Neural cell (in vitro differentiated cells): ENCODE data around the gene PKN1. TPM values are rescaled to one million over a fixed set of nuclear protein-coding genes. Genes with fewer than 3 reads are reported as not detected.

Source experiments
- H2AFZ ChIP-seq: fragments of 200-600, 300-800 bp; sonication (generic), shearing (Covaris generic); 2 replicates; pipeline ENCODE4 v1.6.0; 2014; ENCODE audit warnings: low read depth, mild to moderate bottlenecking, antibody characterized with exemption, low read length, moderate library complexity
- H3F3A ChIP-seq: fragments of 200-600 bp; shearing (Covaris generic); 2 replicates; pipeline ENCODE4 v1.6.1; 2016; ENCODE audit warnings: mild to moderate bottlenecking, moderate library complexity, mixed read lengths, antibody characterized with exemption, low read length; ENCODE audit not compliant: insufficient read depth, poor library complexity, severe bottlenecking
- H3K27ac ChIP-seq: fragments of 200-600, 300-800 bp; sonication (generic), shearing (Covaris generic); 2 replicates; pipeline ENCODE4 v1.5.1; 2014; ENCODE audit warnings: mild to moderate bottlenecking, low read length, moderate library complexity
- H3K27me3 ChIP-seq: fragments of 300-800, 200-600 bp; sonication (generic), shearing (Covaris generic); 2 replicates; pipeline ENCODE4 v1.6.0; 2014; ENCODE audit warnings: mild to moderate bottlenecking, low read depth, low read length, moderate library complexity; ENCODE audit not compliant: insufficient read depth
- H3K36me3 ChIP-seq: fragments of 300-800, 200-600 bp; sonication (generic), shearing (Covaris generic); 2 replicates; pipeline ENCODE4 v1.5.1; 2014; ENCODE audit warnings: mild to moderate bottlenecking, antibody characterized with exemption, low read length, moderate library complexity; ENCODE audit not compliant: insufficient read depth
- H3K4me2 ChIP-seq: fragments of 300-800, 200-600 bp; sonication (generic), shearing (Covaris generic); 2 replicates; pipeline ENCODE4 v1.6.0; 2014; ENCODE audit warnings: mild to moderate bottlenecking, low read length
- H3K4me3 ChIP-seq: fragments of 300-800, 200-600 bp; sonication (generic), shearing (Covaris generic); 2 replicates; pipeline ENCODE4 v1.5.1; 2014; ENCODE audit warnings: mild to moderate bottlenecking, low read length, moderate library complexity
- H3K79me2 ChIP-seq: fragments of 200-600 bp; shearing (Covaris generic); replicated peaks from 2 replicates; pipeline ENCODE4 v1.6.0; 2014; ENCODE audit warnings: mild to moderate bottlenecking, low read length, moderate library complexity; ENCODE audit not compliant: insufficient read depth
- H3K9ac ChIP-seq: fragments of 300-800, 200-600 bp; sonication (generic), shearing (Covaris generic); 2 replicates; pipeline ENCODE4 v1.6.1; 2016; ENCODE audit warnings: mild to moderate bottlenecking, low read length, mixed read lengths
- H3K9me2 ChIP-seq: fragments of 200-600 bp; shearing (Covaris generic); 2 replicates; pipeline ENCODE4 v1.6.1; 2016; ENCODE audit warnings: mild to moderate bottlenecking, low read length, mixed read lengths; ENCODE audit not compliant: insufficient read depth
- H3K9me3 ChIP-seq: fragments of 200-600, 300-800 bp; sonication (generic), shearing (Covaris generic); 2 replicates; pipeline ENCODE4 v1.6.1; 2016; ENCODE audit warnings: mild to moderate bottlenecking, mixed run types, low read length, moderate library complexity, mixed read lengths
- H4K20me1 ChIP-seq: fragments of 200-600 bp; shearing (Covaris generic); 2 replicates; pipeline ENCODE4 v1.6.1; 2016; ENCODE audit warnings: mild to moderate bottlenecking, mixed run types; ENCODE audit not compliant: insufficient read depth
- EP300 ChIP-seq: fragments of 450-650 bp; conservative IDR thresholded peaks from 2 replicates; pipeline ENCODE4 v1.6.1; 2014; ENCODE audit warnings: antibody characterized with exemption, mild to moderate bottlenecking, moderate library complexity; ENCODE audit not compliant: poor library complexity, severe bottlenecking
- EZH2 ChIP-seq: fragments of 200-600, 300-800 bp; shearing (Covaris generic), sonication (generic); IDR thresholded peaks from 2 replicates; pipeline ENCODE4 v1.6.1; 2014; ENCODE audit warnings: antibody characterized with exemption, low read length, borderline replicate concordance, mild to moderate bottlenecking; ENCODE audit not compliant: insufficient read depth, poor library complexity, severe bottlenecking
- MXI1 ChIP-seq: fragments of 450-650 bp; conservative IDR thresholded peaks from 2 replicates; pipeline ENCODE4 v1.6.1; 2014; ENCODE audit warnings: antibody characterized with exemption, mild to moderate bottlenecking; ENCODE audit not compliant: poor library complexity, severe bottlenecking
- POLR2AphosphoS5 ChIP-seq: IDR thresholded peaks from 2 replicates; pipeline ENCODE4 v1.6.1; 2012
- RAD21 ChIP-seq: fragments of 450-650 bp; conservative IDR thresholded peaks from 2 replicates; pipeline ENCODE4 v1.6.1; 2014; ENCODE audit warnings: antibody characterized with exemption, mild to moderate bottlenecking, moderate library complexity
- SMC3 ChIP-seq: fragments of 450-650 bp; conservative IDR thresholded peaks from 2 replicates; pipeline ENCODE4 v1.6.1; 2014; ENCODE audit warnings: antibody characterized with exemption, mild to moderate bottlenecking, moderate library complexity; ENCODE audit not compliant: poor library complexity
- TAF1 ChIP-seq: IDR thresholded peaks from 2 replicates; pipeline ENCODE4 v1.6.1; 2012; ENCODE audit warnings: low read depth
- polyA plus RNA-seq: library from polyadenylated mRNA; depleted of rRNA; stranded (reverse); fragments of >200 nt; gene quantifications from 2 replicates; pipeline ENCODE4 v1.2.3, GENCODE V29; 2014
- TF ChIP-seq, protein P1 (sequence below): IDR thresholded peaks from 2 replicates; pipeline ENCODE4 v1.6.1; 2012; ENCODE audit warnings: borderline replicate concordance
- TF ChIP-seq, protein P2 (sequence below): fragments of 450-650 bp; IDR thresholded peaks from 2 replicates; pipeline ENCODE4 v1.5.1; 2014; ENCODE audit warnings: antibody characterized with exemption, mild to moderate bottlenecking, moderate library complexity; ENCODE audit not compliant: poor library complexity, severe bottlenecking

The PKN1 gene
- polyA plus RNA-seq, 1 donor from 2014 or later = 64.4 TPM

DNA sequence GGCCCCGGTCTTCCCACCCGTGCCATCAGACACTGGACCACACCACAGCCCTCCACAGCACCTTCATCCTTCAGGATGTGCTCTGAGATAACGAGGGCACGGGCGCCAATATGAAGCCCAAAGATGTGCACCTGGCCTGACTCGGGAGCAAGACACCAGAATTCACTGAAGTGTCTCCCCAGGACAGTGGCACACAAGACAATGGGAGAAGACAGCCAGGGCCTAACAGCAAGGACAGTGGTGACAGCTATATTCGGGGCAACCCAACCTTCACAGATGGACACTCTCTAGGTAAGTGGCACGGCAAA, 21.2 kb upstream of the PKN1 start:
- TF ChIP-seq EP300 = no peak
- no peak for TF ChIP-seq RAD21
- TF ChIP-seq, protein P1, sequence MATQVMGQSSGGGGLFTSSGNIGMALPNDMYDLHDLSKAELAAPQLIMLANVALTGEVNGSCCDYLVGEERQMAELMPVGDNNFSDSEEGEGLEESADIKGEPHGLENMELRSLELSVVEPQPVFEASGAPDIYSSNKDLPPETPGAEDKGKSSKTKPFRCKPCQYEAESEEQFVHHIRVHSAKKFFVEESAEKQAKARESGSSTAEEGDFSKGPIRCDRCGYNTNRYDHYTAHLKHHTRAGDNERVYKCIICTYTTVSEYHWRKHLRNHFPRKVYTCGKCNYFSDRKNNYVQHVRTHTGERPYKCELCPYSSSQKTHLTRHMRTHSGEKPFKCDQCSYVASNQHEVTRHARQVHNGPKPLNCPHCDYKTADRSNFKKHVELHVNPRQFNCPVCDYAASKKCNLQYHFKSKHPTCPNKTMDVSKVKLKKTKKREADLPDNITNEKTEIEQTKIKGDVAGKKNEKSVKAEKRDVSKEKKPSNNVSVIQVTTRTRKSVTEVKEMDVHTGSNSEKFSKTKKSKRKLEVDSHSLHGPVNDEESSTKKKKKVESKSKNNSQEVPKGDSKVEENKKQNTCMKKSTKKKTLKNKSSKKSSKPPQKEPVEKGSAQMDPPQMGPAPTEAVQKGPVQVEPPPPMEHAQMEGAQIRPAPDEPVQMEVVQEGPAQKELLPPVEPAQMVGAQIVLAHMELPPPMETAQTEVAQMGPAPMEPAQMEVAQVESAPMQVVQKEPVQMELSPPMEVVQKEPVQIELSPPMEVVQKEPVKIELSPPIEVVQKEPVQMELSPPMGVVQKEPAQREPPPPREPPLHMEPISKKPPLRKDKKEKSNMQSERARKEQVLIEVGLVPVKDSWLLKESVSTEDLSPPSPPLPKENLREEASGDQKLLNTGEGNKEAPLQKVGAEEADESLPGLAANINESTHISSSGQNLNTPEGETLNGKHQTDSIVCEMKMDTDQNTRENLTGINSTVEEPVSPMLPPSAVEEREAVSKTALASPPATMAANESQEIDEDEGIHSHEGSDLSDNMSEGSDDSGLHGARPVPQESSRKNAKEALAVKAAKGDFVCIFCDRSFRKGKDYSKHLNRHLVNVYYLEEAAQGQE = no peak
- TF ChIP-seq, protein P2, sequence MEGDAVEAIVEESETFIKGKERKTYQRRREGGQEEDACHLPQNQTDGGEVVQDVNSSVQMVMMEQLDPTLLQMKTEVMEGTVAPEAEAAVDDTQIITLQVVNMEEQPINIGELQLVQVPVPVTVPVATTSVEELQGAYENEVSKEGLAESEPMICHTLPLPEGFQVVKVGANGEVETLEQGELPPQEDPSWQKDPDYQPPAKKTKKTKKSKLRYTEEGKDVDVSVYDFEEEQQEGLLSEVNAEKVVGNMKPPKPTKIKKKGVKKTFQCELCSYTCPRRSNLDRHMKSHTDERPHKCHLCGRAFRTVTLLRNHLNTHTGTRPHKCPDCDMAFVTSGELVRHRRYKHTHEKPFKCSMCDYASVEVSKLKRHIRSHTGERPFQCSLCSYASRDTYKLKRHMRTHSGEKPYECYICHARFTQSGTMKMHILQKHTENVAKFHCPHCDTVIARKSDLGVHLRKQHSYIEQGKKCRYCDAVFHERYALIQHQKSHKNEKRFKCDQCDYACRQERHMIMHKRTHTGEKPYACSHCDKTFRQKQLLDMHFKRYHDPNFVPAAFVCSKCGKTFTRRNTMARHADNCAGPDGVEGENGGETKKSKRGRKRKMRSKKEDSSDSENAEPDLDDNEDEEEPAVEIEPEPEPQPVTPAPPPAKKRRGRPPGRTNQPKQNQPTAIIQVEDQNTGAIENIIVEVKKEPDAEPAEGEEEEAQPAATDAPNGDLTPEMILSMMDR = no peak
- no peak for TF ChIP-seq POLR2AphosphoS5
- no peak for TF ChIP-seq TAF1
- TF ChIP-seq MXI1 = no peak
- TF ChIP-seq SMC3 = no peak
- TF ChIP-seq EZH2 = no peak
- Histone ChIP-seq H3F3A (no peaks in the 10 kb centered on the region), H3K9me3 (no peaks in the 10 kb centered on the region), H3K9ac (no peak overlapping the region), H3K4me3 (no peak overlapping the region), H3K36me3 (no peaks in the 10 kb centered on the region), H4K20me1 (no peaks in the 10 kb centered on the region), H2AFZ (no peak overlapping the region), H3K27ac (no peak overlapping the region), H3K4me2 (no peak overlapping the region), H3K79me2 (peaks cover 30% of the 10 kb centered on the region), H3K9me2 (no peaks in the 10 kb centered on the region), H3K27me3 (no peaks in the 10 kb centered on the region)

DNA sequence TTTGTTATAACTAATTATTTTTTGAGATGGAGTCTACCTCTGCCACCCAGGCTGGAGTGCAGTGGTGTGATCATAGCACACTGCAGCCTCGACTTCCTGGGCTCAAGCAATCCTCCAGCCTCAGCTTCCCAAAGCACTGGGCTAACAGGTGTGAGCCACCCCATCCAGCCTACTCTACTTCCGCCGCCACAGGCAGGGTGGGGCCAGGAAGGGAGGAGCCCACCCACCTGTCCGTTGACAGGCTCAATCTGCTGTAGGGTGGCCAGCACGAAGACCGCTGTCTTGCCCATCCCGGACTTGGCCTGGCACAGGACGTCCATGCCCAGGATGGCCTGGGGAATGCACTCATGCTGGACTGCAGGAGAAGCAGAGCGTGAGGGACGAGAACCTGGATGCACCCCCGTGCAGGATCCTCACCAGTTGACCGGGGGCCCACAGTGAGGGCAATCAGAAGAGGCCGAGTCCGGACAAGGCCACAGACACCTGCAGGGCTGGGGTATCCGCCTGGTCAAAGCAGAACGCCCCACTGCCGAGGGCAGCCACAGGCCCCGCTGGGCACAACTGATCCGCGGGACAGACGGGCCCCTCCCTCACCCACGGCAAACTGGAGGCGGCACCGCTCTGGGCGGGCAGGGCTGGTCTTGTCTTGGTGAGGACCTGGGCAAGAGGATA, 20.6 kb upstream of the PKN1 start:
- Histone ChIP-seq H3K9ac (no peak overlapping the region), H3K9me3 (no peaks in the 10 kb centered on the region), H3K27me3 (no peaks in the 10 kb centered on the region), H3K79me2 (peaks cover 36% of the 10 kb centered on the region), H3K27ac (no peak overlapping the region), H3K4me2 (no peak overlapping the region), H2AFZ (no peak overlapping the region), H4K20me1 (no peaks in the 10 kb centered on the region), H3K36me3 (no peaks in the 10 kb centered on the region), H3F3A (no peaks in the 10 kb centered on the region), H3K4me3 (no peak overlapping the region), H3K9me2 (no peaks in the 10 kb centered on the region)
- TF ChIP-seq, protein P2 = no peak
- TF ChIP-seq TAF1 = no peak
- no peak for TF ChIP-seq POLR2AphosphoS5
- TF ChIP-seq SMC3 = no peak
- no peak for TF ChIP-seq EZH2
- TF ChIP-seq, protein P1 = no peak
- TF ChIP-seq EP300 = no peak
- TF ChIP-seq RAD21 = no peak
- no peak for TF ChIP-seq MXI1
